ENCODE data around the gene ABHD2.

GRCh38 chr15:89093509-89093908, 5.3 kb downstream of the ABHD2 start:
- TF ChIP-seq SIN3A (IDR thresholded peaks at IDR 0.05; ENCODE audit: borderline replicate concordance in 2 of 2, control insufficient read depth in 1 of 2, low read depth in 2 of 2, low read length in 2 of 2) (no peak), MAFK (IDR thresholded peaks at IDR 0.05; ENCODE audit: low read length) (no peak), FOXM1 (IDR thresholded peaks at IDR 0.05; ENCODE audit: low read depth) (no peak), FOXM1 (CRISPR knock-in tag; IDR thresholded peaks at IDR 0.05; ENCODE audit: low read depth) (no peak), FOSL1 (tag; conservative IDR thresholded peaks at IDR 0.05) (no peak), ZBTB26 (CRISPR knock-in tag; IDR thresholded peaks at IDR 0.05) (no peak), HDGF (IDR thresholded peaks at IDR 0.05) (no peak), BCLAF1 (IDR thresholded peaks at IDR 0.05; ENCODE audit: borderline replicate concordance in 1 of 2, control insufficient read depth in 1 of 2, low read depth in 2 of 2, low read length in 1 of 2) (no peak), DACH1 (IDR thresholded peaks at IDR 0.05; ENCODE audit: partially characterized antibody) (no peak), TBP (optimal IDR thresholded peaks at IDR 0.05; ENCODE audit: low read depth, low read length) (no peak), CBX1 (IDR thresholded peaks at IDR 0.05; ENCODE audit: low read depth) (no peak)
- TF ChIP-seq, protein P1, sequence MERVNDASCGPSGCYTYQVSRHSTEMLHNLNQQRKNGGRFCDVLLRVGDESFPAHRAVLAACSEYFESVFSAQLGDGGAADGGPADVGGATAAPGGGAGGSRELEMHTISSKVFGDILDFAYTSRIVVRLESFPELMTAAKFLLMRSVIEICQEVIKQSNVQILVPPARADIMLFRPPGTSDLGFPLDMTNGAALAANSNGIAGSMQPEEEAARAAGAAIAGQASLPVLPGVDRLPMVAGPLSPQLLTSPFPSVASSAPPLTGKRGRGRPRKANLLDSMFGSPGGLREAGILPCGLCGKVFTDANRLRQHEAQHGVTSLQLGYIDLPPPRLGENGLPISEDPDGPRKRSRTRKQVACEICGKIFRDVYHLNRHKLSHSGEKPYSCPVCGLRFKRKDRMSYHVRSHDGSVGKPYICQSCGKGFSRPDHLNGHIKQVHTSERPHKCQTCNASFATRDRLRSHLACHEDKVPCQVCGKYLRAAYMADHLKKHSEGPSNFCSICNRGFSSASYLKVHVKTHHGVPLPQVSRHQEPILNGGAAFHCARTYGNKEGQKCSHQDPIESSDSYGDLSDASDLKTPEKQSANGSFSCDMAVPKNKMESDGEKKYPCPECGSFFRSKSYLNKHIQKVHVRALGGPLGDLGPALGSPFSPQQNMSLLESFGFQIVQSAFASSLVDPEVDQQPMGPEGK (CRISPR knock-in tag; IDR thresholded peaks at IDR 0.05; ENCODE audit: borderline replicate concordance), result no peak
- TF ChIP-seq, protein P2, sequence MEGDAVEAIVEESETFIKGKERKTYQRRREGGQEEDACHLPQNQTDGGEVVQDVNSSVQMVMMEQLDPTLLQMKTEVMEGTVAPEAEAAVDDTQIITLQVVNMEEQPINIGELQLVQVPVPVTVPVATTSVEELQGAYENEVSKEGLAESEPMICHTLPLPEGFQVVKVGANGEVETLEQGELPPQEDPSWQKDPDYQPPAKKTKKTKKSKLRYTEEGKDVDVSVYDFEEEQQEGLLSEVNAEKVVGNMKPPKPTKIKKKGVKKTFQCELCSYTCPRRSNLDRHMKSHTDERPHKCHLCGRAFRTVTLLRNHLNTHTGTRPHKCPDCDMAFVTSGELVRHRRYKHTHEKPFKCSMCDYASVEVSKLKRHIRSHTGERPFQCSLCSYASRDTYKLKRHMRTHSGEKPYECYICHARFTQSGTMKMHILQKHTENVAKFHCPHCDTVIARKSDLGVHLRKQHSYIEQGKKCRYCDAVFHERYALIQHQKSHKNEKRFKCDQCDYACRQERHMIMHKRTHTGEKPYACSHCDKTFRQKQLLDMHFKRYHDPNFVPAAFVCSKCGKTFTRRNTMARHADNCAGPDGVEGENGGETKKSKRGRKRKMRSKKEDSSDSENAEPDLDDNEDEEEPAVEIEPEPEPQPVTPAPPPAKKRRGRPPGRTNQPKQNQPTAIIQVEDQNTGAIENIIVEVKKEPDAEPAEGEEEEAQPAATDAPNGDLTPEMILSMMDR (IDR thresholded peaks at IDR 0.05 in 2 of 3, conservative IDR thresholded peaks at IDR 0.05 in 1 of 3; ENCODE audit: insufficient read depth in 2 of 3, low read depth in 1 of 3, low read length in 3 of 3), result no peak
